Mesenchymal stem cell (in vitro differentiated cells and primary cell): Measurements from ENCODE around the gene CASS4.
"Not testable (repeated sequence)": the region's sequence is repeated elsewhere in the genome, so short reads cannot be mapped to it uniquely, and the experiment has no call there.

ENCODE experiments used
- DNase-seq: peaks from one replicate; pipeline ENCODE4 v3.0.0-alpha.2; 2013
- H2AFZ ChIP-seq: one replicate; pipeline ENCODE4 v1.6.1; 2013; ENCODE audit warnings: low read depth, mild to moderate bottlenecking, control low read depth, inconsistent platforms, low read length, moderate library complexity
- H2AK5ac ChIP-seq: 2 replicates; pipeline ENCODE4 v1.6.1; 2013; ENCODE audit warnings: low read length, moderate library complexity, mild to moderate bottlenecking, inconsistent platforms; ENCODE audit not compliant: severe bottlenecking
- H2BK120ac ChIP-seq: one replicate; pipeline ENCODE4 v1.6.1; 2013; ENCODE audit warnings: low read depth, mild to moderate bottlenecking, inconsistent platforms, low read length, moderate library complexity
- H2BK12ac ChIP-seq, 2 experiments: one replicate each; pipeline ENCODE4 v1.6.1; 2013; ENCODE audit warnings: inconsistent platforms in 2 of 2, low read length in 2 of 2, mild to moderate bottlenecking in 2 of 2, moderate library complexity in 2 of 2, control low read depth in 1 of 2
- H2BK15ac ChIP-seq: one replicate; pipeline ENCODE4 v1.6.1; 2013; ENCODE audit warnings: mild to moderate bottlenecking, low read depth, inconsistent platforms; ENCODE audit not compliant: poor library complexity, severe bottlenecking
- H2BK5ac ChIP-seq: 2 replicates; pipeline ENCODE4 v1.6.1; 2013; ENCODE audit warnings: low read depth, mild to moderate bottlenecking, low read length, control low read depth, inconsistent platforms; ENCODE audit not compliant: poor library complexity, severe bottlenecking
- H3K14ac ChIP-seq, 2 experiments: one replicate each; pipeline ENCODE4 v1.6.1; 2013; ENCODE audit warnings: inconsistent platforms in 2 of 2, low read length in 2 of 2, control low read depth in 1 of 2, mild to moderate bottlenecking in 1 of 2, moderate library complexity in 1 of 2
- H3K18ac ChIP-seq, 2 experiments: one replicate each; pipeline ENCODE4 v1.6.1; 2013; ENCODE audit warnings: inconsistent platforms in 2 of 2, low read length in 2 of 2, control low read depth in 1 of 2, low read depth in 1 of 2, mild to moderate bottlenecking in 1 of 2
- H3K23ac ChIP-seq, 2 experiments: one replicate each; pipeline ENCODE4 v1.6.1; 2013; ENCODE audit warnings: inconsistent platforms in 2 of 2, low read length in 2 of 2, mild to moderate bottlenecking in 2 of 2, moderate library complexity in 2 of 2, control low read depth in 1 of 2
- H3K27ac ChIP-seq: 2 replicates; pipeline ENCODE4 v1.5.1; 2013; ENCODE audit warnings: mild to moderate bottlenecking, moderate library complexity, low read length, control low read depth, inconsistent platforms; ENCODE audit not compliant: poor library complexity, severe bottlenecking
- H3K27me3 ChIP-seq, 2 experiments: 2 replicates each; pipeline versions ENCODE4 v1.6.1 to v1.7.0; 2013; ENCODE audit warnings: low read length in 2 of 2, mild to moderate bottlenecking in 2 of 2, moderate library complexity in 2 of 2, control low read depth in 1 of 2, inconsistent platforms in 1 of 2; ENCODE audit not compliant: control insufficient read depth in 1 of 2, insufficient read depth in 1 of 2
- H3K36me3 ChIP-seq, 2 experiments: 2 replicates each; pipeline versions ENCODE4 v1.6.1 to v1.7.0; 2013; ENCODE audit warnings: low read length in 2 of 2, control low read depth in 1 of 2, inconsistent platforms in 1 of 2, low read depth in 1 of 2, mild to moderate bottlenecking in 1 of 2; ENCODE audit not compliant: insufficient read depth in 2 of 2, control insufficient read depth in 1 of 2
- H3K4ac ChIP-seq, 2 experiments: one replicate each; pipeline ENCODE4 v1.6.1; 2013; ENCODE audit warnings: inconsistent platforms in 2 of 2, low read length in 2 of 2, mild to moderate bottlenecking in 2 of 2, moderate library complexity in 2 of 2, control low read depth in 1 of 2, low read depth in 1 of 2
- H3K4me1 ChIP-seq: 2 replicates; pipeline ENCODE4 v1.6.1; 2013; ENCODE audit warnings: low read depth, low read length, control low read depth; ENCODE audit not compliant: control insufficient read depth, insufficient read depth
- H3K4me2 ChIP-seq: 2 replicates; pipeline ENCODE4 v1.6.1; 2013; ENCODE audit warnings: low read length, mild to moderate bottlenecking, inconsistent platforms; ENCODE audit not compliant: poor library complexity, severe bottlenecking
- H3K4me3 ChIP-seq, 2 experiments: 2 replicates each; pipeline versions ENCODE4 v1.5.1 to v1.7.0; 2013; ENCODE audit warnings: low read length in 2 of 2, mild to moderate bottlenecking in 2 of 2, control low read depth in 1 of 2, low read depth in 1 of 2; ENCODE audit not compliant: insufficient read depth in 1 of 2
- H3K79me1 ChIP-seq: replicated peaks from 2 replicates; pipeline ENCODE4 v1.6.1; 2013; ENCODE audit warnings: mild to moderate bottlenecking, control low read depth, low read length, inconsistent platforms; ENCODE audit not compliant: poor library complexity, severe bottlenecking
- H3K9ac ChIP-seq: 2 replicates; pipeline ENCODE4 v1.7.0; 2013; ENCODE audit warnings: mild to moderate bottlenecking, low read length, moderate library complexity
- H3K9me3 ChIP-seq: 2 replicates; pipeline ENCODE4 v1.7.0; 2013; ENCODE audit warnings: mild to moderate bottlenecking, low read length; ENCODE audit not compliant: control insufficient read depth
- H4K8ac ChIP-seq: one replicate; pipeline ENCODE4 v1.6.1; 2013; ENCODE audit warnings: inconsistent platforms, mild to moderate bottlenecking, low read length, moderate library complexity
- H4K91ac ChIP-seq: one replicate; pipeline ENCODE4 v1.6.1; 2013; ENCODE audit warnings: mild to moderate bottlenecking, low read length, inconsistent platforms
- WGBS: methylation state at CpG from one replicate; pipeline ENCODE4 v1.1.7; 2013; ENCODE audit warnings: mixed read lengths; 5-methylcytosine and 5-hydroxymethylcytosine counted together

The CASS4 gene

DNA sequence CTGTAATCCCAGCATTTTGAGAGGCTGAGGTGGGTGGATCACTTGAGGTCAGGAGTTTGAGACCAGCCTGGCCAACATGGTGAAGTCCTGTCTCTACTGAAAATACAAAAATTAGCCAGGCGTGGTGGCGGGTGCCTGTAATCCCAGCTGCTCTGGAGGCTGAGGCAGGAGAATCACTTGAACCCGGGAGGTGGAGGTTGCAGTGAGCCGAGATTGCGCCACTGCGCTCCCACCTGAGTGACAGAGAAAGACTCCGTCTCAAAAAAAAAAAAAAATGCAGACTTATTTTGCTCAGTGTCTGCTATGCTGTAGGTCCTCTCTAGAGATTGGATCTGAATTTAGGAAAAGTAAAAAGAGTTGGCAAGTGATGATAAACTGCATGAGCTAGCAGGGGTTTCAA lies 773 bp upstream of the CASS4 start:
- H3K36me3 ChIP-seq = peaks cover 21 to 28% of the 10 kb centered on the region in 2 experiments
- H4K8ac ChIP-seq, H3K4me1 ChIP-seq, H3K4me2 ChIP-seq, H2BK15ac ChIP-seq, H3K4me3 ChIP-seq, H3K23ac ChIP-seq, H3K18ac ChIP-seq, DNase-seq, H2BK120ac ChIP-seq, H3K9me3 ChIP-seq, H2BK12ac ChIP-seq, H2AK5ac ChIP-seq, H3K14ac ChIP-seq, H3K27me3 ChIP-seq, H2BK5ac ChIP-seq, H3K4ac ChIP-seq, H4K91ac ChIP-seq, H2AFZ ChIP-seq: not testable (repeated sequence)
- WGBS = 99% methylated on average over 7 of the region's 7 CpGs
- H3K27ac ChIP-seq = peak overlapping the region; percentile 11
- H3K79me1 ChIP-seq = peaks cover 16% of the 10 kb centered on the region
- peak overlapping the region; percentile 68 for H3K9ac ChIP-seq

GRCh38 chr20:56412473-56412790 lies 372 bp downstream of the CASS4 start:
- H2AFZ ChIP-seq = no peak overlapping the region
- 96% methylated on average over 7 of the region's 7 CpGs for WGBS

DNA sequence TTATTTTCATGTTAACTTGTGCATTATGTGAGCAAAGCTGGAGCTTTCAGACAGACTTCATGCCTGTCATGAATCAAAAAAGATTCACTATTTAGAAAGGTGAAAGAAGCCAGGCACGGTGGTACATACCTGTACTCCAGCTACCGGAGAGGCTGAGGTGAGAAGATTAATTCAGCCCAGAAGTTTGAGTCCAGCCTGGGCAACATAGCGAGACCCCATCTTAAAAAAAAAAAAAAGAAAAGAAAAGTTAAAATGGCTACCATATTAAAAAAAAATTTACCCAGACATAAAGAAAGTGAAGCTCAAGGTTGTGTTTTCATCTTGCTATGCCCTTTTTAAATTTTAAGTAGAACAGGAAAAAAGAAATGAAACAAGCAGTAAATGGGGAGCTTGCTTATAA lies 889 bp downstream of the CASS4 start:
- Histone ChIP-seq H3K23ac (no peak overlapping the region), H3K79me1 (peaks cover 7% of the 10 kb centered on the region), H2AFZ (no peak overlapping the region), H3K14ac (no peak overlapping the region), H3K27ac (no peak overlapping the region), H4K8ac (no peak overlapping the region), H3K4me3 (peak overlapping the region in 1 of 2 experiments; percentile 65), H4K91ac (no peak overlapping the region), H3K36me3 (peaks cover 11 to 12% of the 10 kb centered on the region in 2 experiments), H3K9ac (no peak overlapping the region), H3K18ac (no peak overlapping the region), H2BK12ac (no peak overlapping the region), H2AK5ac (no peak overlapping the region), H3K27me3 (no peaks in the 10 kb centered on the region), H3K4ac (no peak overlapping the region), H2BK120ac (no peak overlapping the region), H3K4me1 (peaks cover 7% of the 10 kb centered on the region), H2BK15ac (no peak overlapping the region), H3K9me3 (no peaks in the 10 kb centered on the region), H2BK5ac (no peak overlapping the region), H3K4me2 (no peak overlapping the region)
- no peak for DNase-seq
- WGBS = 100% methylated on average over 2 of the region's 3 CpGs

More at GRCh38 chr20:56412473-56412790, 372 bp downstream of the CASS4 start:
- Histone ChIP-seq H2BK12ac (no peak overlapping the region), H3K27ac (no peak overlapping the region), H2BK15ac (no peak overlapping the region), H3K4me3 (peak overlapping the region in 1 of 2 experiments; percentile 65), H2BK5ac (no peak overlapping the region), H3K14ac (no peak overlapping the region), H3K4ac (no peak overlapping the region), H2AK5ac (no peak overlapping the region), H3K4me1 (peaks cover 3% of the 10 kb centered on the region), H3K9ac (peak overlapping the region; percentile 68), H3K9me3 (no peaks in the 10 kb centered on the region), H3K79me1 (peaks cover 12% of the 10 kb centered on the region), H4K91ac (no peak overlapping the region), H3K36me3 (peaks cover 16 to 17% of the 10 kb centered on the region in 2 experiments), H2BK120ac (no peak overlapping the region), H3K27me3 (no peaks in the 10 kb centered on the region), H4K8ac (no peak overlapping the region), H3K18ac (no peak overlapping the region), H3K4me2 (no peak overlapping the region), H3K23ac (no peak overlapping the region)
- no peak for DNase-seq

DNA sequence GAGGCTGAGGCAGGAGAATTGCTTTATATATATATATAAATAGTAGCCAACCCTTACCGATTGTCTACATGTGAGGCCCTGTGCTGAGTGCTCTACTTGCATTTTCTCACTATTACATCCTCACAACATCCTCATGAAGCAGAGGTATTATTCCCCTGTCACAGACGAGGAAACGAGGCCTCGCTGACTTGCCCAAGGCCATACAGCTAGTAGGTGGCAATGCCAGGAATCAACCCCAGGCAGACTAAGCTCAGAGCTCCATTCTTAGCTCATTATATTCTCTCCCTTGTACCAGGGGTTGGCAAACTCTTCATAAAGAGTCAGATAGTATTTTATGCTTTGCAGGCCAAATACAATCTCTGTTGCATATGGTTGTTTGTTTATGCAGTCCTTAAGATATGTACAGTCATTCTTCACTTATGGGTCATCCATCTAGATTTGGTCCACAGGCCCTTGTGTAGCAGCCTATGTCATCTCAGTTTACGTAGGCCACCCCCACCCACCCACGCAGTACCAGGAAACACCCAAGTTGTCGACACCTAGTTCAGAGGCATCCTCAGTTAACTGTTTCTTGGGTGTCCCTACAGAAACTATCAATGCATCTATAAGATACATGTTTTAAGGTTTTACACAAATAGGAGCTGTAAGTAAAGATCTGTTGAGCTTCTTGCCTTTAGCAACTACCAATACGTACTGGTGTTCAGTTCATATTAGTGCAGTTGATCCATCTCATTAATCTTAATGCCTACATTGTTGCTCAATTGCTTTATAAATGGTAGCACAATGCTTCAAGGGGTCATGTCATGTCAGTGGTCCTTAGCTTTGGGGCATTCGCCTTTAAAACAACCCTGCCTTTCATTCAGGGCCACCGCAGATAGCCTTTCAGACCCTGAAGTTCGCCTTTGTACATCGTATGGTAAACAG lies 3.0 kb downstream of the CASS4 start:
- Histone ChIP-seq H3K36me3 (peaks cover 0 to 4% of the 10 kb centered on the region in 2 experiments), H3K9me3 (no peaks in the 10 kb centered on the region), H2BK12ac (no peak overlapping the region), H3K4me1 (peaks cover 8% of the 10 kb centered on the region), H3K18ac (no peak overlapping the region), H2BK120ac (no peak overlapping the region), H3K14ac (no peak overlapping the region), H4K8ac (peak overlapping the region; percentile 71), H2AFZ (peak overlapping the region; percentile 29), H3K23ac (no peak overlapping the region), H3K9ac (no peak overlapping the region), H2AK5ac (no peak overlapping the region), H2BK15ac (no peak overlapping the region), H3K27me3 (no peaks in the 10 kb centered on the region), H3K4me2 (no peak overlapping the region), H3K4me3 (no peak overlapping the region), H4K91ac (no peak overlapping the region), H2BK5ac (no peak overlapping the region), H3K4ac (no peak overlapping the region), H3K27ac (no peak overlapping the region), H3K79me1 (no peaks in the 10 kb centered on the region)
- 91% methylated on average over 11 of the region's 12 CpGs for WGBS
- DNase-seq = peak; percentile 42
